ENCODE data around the gene ENPEP.

Gene ENPEP

GRCh38 chr4:110477836-110478235 is 1.9 kb downstream of the ENPEP start:
- DNase-seq (ENCODE audit: low read depth), result no peak

DNA sequence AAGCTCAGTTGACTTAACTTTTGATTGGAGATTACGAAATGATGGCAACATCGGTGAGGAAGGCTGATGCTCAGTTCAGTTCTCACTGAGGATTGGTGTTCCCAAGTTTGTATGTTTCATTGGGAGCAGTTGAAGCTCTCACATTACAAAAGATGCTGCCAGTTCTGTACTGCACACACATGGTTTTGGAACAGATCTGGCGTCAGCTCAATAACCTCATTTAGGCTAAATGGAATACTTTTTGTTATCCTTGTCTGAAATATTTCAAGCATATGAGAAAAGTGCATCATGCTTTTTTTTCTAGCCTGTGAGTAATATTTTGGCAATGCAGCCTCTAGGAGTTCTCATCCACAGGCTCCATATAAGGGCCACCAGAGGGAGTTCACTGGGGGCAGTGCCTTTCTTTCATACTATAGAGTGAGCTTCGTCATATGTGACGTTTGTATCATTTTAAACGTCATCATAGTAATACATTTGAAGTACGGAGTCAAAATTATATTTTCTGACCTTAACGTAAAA is 4.1 kb downstream of the ENPEP start:
- no peak for DNase-seq (ENCODE audit: low read depth)
- TF ChIP-seq CTCF (IDR thresholded peaks at IDR 0.05; ENCODE audit: insufficient read depth, low read depth, low read length, missing control alignments), result no peak
- H3K4me3 ChIP-seq (ENCODE audit: low read depth, low read length), result no peak overlapping the region

More at GRCh38 chr4:110477836-110478235, 1.9 kb downstream of the ENPEP start:
- no peak overlapping the region for H3K4me3 ChIP-seq (ENCODE audit: low read depth, low read length)
- no peak for TF ChIP-seq CTCF (IDR thresholded peaks at IDR 0.05; ENCODE audit: insufficient read depth, low read depth, low read length, missing control alignments)

- TF ChIP-seq CTCF (IDR thresholded peaks at IDR 0.05; ENCODE audit: insufficient read depth, low read depth, low read length, missing control alignments), result no peak
- no peak for DNase-seq (ENCODE audit: low read depth)
- no peak overlapping the region for H3K4me3 ChIP-seq (ENCODE audit: low read depth, low read length)
Measured at GRCh38 chr4:110480746-110481271, 4.9 kb downstream of the ENPEP start.

DNA sequence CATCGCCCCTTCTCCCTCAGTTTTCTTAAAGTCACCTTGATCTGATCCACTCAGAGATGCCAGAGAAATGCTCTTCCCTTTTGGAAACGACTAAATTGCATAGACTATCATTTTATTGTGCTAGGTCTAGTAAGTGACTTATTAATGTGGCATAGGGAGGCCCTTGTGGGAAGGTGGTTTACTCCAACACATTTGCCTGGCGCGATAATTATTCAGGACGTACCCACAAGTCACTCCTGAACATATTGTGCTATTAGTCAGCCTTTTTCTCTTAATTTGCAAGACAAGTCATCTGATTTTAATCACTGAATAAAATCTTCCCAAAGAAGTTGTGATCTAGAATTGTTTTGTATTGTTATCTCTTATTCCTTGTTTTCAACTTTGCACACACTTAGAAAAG is 7.6 kb downstream of the ENPEP start:
- no peak for TF ChIP-seq CTCF (IDR thresholded peaks at IDR 0.05; ENCODE audit: insufficient read depth, low read depth, low read length, missing control alignments)
- no peak for DNase-seq (ENCODE audit: low read depth)
- no peak overlapping the region for H3K4me3 ChIP-seq (ENCODE audit: low read depth, low read length)

DNA sequence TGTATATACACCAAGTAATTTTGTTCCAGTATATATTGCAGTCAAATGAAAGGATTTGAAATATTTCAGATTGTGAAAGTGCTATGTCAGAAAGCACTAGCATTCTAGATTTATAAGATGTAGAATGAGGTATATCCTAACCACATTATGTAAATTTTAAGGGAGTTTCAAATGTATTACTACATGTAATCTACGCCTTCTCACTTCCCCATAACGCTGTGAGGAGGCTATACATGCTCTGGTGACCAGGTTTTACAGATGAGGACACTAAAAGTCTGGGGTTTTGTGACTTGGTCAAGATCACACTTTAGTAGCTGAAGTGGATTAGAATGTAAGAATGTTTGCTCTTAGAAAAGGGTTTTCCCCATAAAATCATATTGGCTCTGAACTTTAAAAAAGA is 8.1 kb downstream of the ENPEP start:
- H3K4me3 ChIP-seq (ENCODE audit: low read depth, low read length), result no peak overlapping the region
- TF ChIP-seq CTCF (IDR thresholded peaks at IDR 0.05; ENCODE audit: insufficient read depth, low read depth, low read length, missing control alignments), result no peak
- DNase-seq (ENCODE audit: low read depth), result peak; percentile 86

DNA sequence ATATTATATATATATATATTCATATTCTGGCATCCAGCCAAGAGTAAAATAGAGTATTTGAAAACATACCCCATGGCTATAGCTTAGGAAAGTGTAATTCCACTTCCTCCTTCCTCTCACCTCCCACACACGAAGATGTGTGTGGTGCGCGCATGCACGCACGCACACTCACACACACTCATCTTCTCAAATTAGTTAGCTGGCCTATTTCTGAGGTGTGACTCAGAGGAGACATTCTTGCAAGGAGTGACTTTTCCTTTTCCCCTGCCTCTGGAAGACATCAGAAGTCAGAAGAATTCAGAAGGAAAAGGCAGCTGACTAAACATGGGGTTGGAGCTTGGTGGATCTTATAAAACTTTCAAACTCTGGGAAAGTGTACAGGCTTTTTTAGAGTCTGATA is 8.8 kb downstream of the ENPEP start:
- DNase-seq (ENCODE audit: low read depth), result peak; percentile 37
- no peak overlapping the region for H3K4me3 ChIP-seq (ENCODE audit: low read depth, low read length)
- no peak for TF ChIP-seq CTCF (IDR thresholded peaks at IDR 0.05; ENCODE audit: insufficient read depth, low read depth, low read length, missing control alignments)

GRCh38 chr4:110485452-110485851 is 9.5 kb downstream of the ENPEP start:
- no peak overlapping the region for H3K4me3 ChIP-seq (ENCODE audit: low read depth, low read length)
- TF ChIP-seq CTCF (IDR thresholded peaks at IDR 0.05; ENCODE audit: insufficient read depth, low read depth, low read length, missing control alignments), result no peak
- DNase-seq (ENCODE audit: low read depth), result no peak

All from GM12865 (cell line).